DMS153 (cell line): ENCODE measurements around the gene ADIPOR2.

Experiments
- DNase-seq: peaks from one replicate; lab custom pipeline; 2025; lab: John Stamatoyannopoulos, UW

The ADIPOR2 gene

DNA sequence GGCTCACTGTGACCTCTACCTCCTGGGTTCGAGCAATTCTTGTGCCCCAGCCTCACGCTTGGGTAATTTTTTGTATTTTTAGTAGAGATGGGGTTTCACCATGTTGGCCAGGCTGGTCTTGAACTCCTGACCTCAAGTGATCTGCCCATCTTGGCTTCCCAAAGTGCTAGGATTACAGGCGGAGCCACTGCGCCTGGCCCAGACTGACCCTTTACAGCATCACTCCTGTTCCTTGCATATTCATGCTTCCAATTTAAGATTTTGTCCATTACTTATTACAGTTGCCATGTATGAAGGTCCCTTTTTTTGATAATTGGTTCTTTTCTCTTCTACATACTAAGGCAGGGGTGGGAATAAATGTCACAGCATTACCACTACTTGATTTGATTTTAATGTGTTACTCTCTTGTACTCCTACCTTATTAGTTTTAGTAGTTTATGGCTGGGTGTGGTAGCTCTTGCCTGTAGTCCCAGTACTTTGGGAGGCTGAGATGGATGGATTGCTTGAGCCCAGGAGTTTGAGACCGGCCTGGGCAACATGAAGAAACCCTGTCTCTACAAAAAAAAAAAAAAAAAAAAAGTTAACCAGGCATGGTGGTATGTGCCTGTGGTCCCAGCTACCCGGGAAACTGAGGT, 46.9 kb downstream of the ADIPOR2 start:
- DNase-seq = no peak

DNA sequence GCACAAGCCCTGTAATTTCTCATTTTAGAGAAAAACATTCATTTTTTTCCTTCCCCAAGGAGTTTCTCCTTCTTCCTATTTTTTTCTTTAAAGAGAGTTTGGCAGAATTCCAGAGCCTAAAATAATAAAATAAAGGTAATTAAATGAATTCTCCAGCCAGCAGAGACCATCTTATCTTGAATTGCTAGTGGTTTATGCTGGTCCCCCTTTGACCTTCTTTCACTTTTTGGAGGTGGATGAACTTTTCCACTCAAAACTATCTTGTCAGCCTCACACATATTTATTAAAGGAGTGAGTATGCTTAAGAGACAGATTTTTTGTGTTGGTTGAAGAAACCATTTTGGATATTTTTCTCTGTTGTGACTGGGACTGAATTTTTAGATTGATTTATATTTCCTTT, 47.6 kb downstream of the ADIPOR2 start:
- DNase-seq = no peak

DNA sequence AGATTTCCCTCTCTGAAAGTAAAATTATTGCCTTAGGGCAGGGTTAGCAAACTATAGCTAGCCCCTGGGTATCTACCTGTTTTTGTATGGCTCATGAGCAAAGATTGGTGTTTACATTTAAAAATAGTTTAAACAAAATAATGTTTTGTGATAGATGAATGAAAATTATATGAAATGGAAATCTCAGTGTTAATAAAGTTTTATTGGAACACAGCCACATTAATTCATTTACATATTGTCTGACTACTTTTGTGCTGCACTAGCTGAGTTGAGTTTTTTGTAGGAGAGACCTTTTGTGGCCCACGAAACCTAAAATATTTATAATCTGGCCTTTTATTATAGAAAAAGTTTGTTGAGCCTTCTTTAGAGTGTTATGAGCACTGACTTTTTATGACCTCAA, 48.5 kb downstream of the ADIPOR2 start:
- DNase-seq = no peak

DNA sequence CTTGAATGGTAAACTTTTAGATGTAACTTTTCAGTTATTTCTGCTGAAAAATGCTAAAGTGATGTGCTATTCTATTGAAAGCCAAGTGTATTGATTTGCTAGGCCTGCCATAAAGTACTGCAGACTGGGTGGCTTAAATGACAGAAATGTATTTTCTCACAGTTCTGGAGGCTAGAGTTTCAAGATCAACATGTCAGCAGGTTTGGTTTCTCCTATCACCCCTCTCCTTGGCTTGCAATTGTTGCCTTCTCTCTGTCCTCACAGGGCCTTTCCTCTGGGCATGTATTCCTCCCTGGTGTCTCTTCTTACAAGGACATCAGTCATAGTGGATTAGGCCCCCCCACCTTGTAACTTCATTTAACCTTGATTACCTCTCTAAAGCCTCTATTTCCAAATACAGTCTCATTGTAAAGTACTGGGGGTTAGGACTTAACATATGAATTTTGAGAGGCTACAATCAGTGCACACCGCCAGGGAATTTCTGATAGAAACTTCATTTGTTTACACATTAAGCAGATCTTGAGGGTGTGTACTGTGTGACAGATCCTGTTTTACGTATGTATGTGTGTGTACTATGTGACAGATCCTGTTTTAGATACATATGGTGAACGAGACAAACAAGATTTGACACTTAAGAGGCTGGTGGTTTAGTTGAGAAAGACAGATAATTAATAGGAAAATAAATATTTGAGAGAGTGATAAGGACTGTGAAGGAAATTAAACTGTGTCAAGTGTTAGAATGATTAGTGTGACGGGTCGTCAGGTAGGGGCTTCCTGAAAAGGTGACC, 49.5 kb downstream of the ADIPOR2 start:
- DNase-seq = no peak

DNA sequence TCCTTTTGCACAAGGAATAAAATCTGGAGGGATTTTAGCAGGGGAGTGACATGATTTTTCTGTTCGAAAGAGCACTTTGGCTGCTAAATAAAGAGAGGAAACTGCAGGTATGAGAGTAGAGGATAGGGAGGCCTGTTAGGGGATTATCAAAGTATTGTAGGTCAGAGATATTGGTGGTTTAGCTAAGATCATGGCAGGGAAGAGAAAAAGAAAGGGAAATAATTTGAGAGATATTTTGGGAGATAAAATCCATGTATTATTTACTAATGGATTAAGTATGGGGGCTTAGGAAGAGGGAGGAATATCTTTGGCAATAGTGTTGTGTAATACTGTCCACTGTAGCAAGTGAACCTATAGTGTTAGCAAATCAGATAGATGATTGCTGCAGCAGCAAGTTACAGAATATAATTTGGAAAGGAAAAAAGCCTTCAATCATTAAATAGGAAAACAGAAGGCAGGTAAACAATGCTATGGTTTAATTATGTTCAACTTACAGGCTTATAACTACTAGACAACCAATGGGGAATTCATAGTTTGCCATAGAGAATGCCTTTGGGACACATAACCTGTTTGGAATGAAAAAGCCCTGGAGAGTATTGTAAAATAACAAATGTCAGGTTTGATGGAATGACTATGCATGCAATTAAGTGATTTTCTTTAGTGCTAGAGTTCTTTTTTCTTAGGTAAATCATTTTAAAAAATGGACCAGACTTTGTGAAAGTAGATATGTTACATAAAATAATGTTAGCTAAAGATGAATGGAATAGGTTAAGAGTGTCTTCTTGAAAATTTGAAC, 50.5 kb downstream of the ADIPOR2 start:
- DNase-seq = no peak

DNA sequence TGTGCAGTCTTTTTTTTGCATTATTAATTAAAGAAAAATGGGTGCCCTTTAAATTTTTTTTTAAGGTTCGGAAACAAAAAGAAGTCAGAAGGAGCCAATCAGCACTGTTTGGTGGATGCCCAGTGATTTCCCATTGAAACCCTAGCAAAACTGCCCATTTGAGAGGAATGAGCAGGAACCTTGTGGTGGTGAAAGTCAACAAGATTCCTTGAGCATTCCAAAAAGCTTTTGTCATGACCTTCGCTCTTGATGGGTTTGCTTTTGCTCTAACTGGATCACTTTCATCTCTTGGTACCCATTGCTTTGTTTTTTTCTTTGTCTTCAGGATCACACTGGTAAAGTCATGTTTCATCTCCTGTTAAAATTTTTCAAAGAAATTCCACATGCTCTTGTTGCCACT, 54.1 kb downstream of the ADIPOR2 start:
- no peak for DNase-seq

DNA sequence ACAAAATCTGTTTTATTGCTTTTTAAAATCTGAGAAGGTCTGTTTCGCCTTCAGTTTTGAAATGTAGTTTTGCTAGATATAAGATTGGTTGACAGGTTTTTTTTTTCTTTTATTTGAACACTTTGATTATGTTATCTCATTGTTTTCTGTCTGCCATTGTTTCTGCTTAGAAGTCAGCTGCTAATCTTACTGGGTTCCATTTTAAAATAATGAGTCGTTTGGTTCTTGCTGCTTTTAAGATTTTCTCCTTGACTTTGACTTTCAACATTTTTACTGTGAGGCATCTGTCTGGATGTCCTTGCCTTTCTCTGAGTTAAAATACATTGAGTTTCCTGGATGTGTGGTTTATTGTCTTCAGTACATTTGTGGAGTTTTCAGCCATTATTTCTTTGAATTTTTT, 56.7 kb downstream of the ADIPOR2 start:
- DNase-seq = no peak

DNA sequence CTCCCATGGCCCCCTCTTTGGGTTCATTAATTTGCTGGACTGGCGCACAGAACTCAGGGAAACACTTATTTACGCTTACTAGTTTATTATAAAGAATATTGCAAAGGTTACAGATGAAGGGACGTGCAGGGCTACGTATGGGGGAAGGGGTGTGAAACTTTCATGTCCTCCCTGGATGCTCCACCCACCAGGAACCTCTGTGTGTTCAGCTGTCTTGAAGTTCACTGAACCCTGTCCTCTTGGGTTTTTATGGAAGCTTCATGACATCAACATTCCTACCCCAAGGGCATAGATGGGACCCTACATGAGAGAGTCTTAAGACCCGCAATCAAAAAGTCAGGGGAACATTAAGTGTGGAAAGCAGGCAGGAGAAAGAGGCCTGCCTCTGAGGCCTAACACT, 58.1 kb downstream of the ADIPOR2 start:
- no peak for DNase-seq

DNA sequence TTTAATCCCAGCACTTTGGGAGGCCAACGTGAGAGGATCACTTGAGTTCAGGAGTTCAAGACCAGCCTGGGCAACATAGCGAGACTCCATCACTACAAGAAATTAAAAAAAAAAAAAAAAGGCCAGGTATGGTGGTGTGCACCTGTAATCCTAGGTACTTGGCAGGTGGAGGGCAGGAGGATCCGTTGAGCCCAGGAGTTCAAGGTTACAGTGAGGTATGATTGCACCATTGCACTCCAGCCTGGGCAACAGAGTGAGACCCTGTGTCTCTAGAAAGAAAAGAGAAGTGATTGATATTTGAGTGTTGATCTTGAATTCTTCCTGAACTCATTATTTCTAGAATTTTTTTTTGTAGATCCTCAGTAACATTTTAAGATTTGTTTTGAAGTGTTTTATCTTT, 59.4 kb downstream of the ADIPOR2 start:
- no peak for DNase-seq

DNA sequence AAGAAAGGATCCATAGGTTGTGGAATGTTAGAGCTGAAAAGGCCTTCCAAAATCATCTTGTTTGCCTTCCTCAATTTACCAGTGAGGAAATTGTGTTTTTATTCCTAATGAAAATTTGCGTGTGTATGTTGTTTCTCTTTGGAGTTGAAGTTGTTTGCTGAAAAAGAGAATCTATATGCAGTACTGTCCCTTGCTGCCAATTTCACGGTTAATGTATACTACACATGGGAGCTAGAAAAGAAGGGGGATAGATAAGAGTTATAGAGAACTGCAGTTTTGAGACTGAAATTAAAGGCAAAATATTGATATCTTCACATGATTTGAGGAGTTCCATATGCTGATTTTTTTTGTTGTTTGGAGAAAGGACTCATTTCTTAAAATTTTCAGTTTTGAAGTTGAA, 67.5 kb downstream of the ADIPOR2 start:
- no peak for DNase-seq

DNA sequence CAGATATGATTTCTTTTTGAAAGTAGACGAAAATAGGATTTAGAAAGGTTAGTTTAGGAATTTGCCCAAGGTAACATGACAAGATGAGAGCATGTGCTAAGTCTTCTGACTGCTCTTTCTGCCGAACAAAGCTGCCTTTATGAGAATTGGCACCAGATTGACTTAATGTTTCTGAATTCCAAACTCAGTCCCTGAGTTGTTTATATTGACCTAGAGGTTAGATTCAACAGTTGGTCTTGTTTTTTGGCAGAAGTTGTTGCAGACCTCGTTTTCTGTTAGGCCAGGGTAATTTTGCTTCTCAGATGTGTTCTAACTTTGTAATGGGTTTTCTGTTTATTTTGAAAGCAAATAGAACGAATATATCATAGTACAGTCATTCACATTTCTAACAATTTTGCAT, 68.0 kb downstream of the ADIPOR2 start:
- no peak for DNase-seq

DNA sequence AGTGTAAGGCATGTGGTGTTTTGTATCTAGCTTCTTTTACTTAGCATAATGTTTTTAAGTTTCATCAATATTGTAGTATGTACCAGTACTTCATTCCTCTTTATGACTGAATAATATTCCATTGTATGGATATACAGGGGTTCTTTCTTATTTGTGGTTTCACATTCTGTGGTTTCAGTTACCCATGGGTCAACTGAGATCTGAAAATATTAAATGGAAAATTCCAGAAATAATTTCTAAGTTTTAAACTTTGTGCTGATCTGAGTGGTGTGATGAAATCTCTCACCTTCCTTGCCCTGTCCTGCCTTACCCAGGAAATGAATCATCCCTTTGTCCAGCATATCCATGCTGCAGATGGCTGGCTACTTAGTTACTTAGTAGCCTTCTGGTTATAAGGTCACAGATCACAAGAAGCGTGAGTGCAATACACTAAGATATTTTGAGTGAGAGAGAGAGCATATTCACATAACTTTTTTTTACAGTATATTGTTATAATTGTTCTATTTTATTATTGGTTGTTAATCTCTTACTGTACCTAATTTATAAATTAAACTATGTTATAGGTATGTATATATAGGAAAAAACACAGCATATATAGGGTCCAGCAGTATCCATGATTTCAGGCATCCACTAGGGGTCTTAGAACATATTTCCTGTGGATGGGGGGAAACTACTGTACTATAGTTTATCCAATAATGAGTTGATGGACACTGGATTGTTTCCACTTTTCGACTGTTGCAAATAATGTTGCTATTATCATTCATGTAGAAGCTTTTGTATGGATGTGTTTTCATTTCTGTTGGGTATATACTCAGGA, 69.9 kb downstream of the ADIPOR2 start:
- DNase-seq = no peak

DNA sequence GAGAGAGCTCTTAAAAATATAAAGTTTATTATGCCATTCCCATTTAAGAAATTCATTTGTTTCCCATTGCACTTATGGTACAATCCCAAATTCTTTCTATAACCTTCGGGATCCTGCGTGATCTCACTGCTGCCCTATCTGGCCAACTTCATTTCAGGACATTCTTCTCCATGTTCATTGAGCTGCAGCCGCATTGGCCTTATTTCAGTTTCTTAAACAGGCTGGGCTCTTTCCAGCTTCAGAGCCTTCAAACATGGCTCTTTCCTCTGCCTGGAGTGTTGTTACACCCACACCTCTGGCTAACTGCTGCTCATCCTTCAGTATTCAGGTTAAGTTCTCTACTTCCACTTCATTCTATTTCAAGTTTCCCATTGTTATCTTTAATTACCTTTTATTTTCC, 71.0 kb downstream of the ADIPOR2 start:
- no peak for DNase-seq

DNA sequence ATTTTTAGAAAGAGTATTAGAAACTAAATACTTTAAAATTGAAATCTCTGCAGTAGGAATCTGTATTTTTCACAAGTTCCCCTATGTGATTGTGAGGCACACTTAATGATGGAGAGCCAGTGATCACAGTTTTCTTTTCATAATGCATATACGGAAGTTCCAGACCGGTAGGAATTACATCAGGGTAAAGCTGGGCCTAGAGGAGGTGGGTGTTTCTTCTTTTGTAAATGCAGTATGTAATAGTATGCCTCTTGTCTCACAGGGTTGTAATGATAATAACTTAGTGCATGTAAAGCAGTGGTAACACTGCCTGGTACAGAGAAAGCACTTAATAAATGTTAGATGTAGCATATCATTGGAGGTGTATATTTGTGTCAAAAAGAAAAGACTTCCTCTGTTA, 72.3 kb downstream of the ADIPOR2 start:
- DNase-seq = no peak

DNA sequence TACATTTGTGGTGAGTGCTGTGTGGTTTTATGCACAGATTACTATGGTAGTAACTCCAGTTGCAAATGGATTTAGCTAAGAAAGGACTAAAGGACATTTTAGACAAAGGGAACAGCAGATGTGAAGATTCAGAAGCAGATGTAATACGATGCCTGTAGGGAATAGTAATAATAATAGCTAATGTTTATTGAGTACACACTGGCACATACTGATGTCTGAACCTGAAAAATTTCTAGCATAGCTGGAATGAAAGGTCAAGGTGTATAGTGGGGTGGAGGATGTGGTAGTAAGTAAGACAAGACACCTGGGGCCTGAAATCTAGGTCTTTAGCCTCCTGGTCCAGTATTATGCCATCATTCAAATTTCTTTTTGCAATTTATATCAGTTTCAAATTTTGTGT, 75.2 kb downstream of the ADIPOR2 start:
- no peak for DNase-seq

DNA sequence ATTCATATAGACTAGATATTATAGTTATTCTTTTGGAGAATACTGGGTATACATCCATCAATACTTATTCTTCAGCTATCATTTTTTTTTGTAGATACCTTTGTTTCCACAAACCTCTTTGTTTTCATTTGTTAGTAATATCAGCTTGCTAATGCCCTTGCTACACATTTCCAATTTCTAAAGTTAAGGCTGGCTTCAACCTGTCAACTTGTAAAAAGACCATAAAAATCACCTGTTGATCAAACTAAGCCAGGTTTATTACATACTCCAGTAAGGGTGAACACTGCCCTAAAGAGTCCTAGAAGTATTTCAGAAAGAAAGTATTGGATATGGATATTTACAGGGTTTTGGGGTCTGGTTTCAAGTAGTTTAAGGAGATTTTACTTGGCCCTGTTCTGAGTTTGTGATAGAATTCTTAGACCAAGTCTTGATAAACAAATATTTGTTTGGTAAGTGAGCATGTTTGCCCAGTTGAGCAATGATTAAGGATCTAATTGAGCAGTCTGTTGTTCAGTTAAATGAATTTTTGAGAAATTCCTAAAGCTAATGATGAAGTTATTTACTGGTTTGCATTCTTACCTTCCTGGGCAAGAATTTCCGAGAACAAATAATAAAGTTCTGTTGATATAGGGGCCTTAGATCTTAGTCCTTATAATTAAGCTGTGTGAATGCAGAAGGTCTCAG, 76.7 kb downstream of the ADIPOR2 start:
- no peak for DNase-seq

DNA sequence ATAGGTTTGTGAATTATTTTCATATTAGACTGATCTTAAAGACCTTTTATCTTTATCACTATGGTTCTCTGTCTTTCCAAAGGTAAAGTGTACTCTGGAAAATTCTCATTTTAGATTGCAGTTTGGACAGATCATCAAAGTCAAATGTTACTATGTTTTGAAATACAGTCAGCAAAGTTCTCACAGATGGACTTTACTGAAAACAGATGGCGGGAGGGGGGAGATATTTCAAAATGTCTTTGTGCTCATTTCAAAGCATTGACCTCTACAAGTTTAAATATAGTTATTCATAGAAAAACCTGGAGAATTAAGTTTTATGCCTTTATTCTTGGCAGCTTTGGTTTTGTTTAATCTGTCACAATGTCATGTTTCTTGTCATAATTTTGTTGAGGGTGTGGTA, 77.7 kb downstream of the ADIPOR2 start:
- DNase-seq = no peak

DNA sequence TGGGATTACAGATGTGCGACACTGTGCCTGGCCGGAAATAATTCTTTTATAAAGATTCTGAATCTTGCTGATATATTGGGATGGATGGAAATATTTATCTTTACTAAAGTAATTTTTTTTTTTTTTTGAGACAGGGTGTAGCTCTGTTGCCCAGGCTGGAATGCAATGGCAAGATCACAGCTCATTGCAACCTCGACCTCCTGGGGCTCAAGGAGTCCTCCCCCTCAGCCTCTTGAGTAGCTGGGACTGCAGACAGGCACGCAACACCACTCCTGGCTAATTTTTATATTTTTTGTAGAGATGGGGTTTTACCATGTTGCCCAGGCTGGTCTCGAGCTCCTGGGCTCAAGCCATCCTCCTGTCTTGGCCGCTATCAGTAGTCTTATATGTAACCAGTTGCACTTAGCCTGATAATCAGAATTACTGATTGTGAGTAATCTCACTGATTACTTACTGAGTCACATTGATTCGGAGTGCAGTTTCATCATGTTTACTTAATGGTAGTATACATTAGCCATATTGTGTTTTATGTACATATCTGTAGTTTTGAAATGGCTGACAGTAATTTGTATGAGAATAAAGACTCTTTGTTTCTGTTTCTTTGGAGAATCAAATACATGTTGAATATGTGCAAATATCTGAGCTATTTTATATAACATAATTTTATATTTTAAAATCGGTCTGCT, 79.1 kb downstream of the ADIPOR2 start:
- no peak for DNase-seq

DNA sequence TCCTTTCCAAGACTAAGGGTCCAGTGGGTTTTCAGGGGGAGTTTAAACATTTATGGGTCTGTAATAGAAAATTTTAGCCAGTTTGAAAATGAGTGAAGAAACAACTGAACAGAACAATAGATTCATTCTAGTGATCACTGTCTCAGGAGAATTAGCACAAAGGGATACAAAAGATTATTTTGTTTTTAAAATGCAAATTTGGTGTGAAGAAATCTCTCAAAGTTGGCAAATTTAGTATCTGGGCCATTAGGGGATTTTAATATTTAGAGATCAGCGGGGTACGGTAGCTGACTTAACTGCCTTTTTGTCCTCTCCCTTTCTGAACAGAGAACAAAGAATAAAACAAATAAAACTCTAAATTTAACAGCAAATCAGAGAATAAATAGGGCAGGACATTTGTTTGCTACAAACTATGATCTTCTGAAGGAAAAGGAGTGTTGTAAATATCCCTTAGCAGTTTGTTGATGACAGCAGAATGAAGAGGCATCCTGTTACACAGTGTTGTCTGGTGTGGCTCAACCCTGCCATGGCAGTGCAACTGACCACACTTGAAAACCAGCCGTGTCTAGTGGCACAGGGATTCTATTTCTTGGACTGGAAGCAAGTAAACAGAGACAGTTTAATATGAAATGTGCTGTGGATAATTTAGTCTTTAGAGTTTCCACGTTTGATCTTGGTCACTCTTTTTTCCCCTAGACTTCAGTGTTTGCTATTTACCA, 83.2 kb downstream of the ADIPOR2 start:
- no peak for DNase-seq

DNA sequence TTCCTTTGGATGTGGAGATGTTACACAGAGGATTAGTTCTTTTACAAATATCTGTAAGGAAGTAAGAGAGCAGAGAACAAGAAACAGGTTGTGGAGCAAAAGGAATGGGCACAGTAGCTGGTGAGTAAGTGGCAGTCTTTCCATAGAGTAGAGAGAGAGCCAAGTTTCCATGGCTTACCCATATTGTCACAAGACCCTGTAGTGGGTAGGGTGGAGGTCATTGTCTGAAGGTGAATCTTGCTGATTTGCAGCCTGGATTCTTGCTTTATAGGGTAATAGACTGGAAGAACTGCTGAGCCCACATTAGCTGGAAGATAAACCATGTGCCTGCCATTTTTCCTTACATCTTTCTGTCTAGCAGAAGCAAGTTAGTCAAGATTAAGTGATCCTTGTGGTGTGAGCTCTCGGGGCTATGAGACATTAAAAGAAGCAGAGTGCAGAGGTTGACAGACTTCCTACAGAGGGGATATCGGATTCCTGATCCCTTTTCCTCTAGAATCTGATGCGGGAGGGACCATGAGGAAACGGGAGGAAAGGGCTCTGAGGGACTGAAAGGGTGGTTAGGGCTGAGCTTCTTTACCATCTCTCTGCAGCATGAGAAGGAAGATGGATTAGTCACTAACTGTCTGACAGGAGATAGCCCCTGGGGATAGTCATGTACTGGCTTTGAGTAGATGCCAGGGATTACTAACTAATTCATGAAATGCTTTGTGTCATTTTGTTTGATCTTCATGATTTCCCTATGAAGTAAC, 85.5 kb downstream of the ADIPOR2 start:
- DNase-seq = no peak
